HG03565 (cell line): ENCODE measurements around the gene TSPAN10.
"Not testable (repeated sequence)": the region's sequence is repeated elsewhere in the genome, so short reads cannot be mapped to it uniquely, and the experiment has no call there.

Experiments
- ATAC-seq: cut with Tn5 transposase; IDR thresholded peaks from one replicate; pipeline ENCODE4 v1.9.1; 2021; ENCODE audit warnings: mild to moderate bottlenecking, moderate library complexity; ENCODE audit not compliant: unreplicated experiment

TSPAN10 gene

DNA sequence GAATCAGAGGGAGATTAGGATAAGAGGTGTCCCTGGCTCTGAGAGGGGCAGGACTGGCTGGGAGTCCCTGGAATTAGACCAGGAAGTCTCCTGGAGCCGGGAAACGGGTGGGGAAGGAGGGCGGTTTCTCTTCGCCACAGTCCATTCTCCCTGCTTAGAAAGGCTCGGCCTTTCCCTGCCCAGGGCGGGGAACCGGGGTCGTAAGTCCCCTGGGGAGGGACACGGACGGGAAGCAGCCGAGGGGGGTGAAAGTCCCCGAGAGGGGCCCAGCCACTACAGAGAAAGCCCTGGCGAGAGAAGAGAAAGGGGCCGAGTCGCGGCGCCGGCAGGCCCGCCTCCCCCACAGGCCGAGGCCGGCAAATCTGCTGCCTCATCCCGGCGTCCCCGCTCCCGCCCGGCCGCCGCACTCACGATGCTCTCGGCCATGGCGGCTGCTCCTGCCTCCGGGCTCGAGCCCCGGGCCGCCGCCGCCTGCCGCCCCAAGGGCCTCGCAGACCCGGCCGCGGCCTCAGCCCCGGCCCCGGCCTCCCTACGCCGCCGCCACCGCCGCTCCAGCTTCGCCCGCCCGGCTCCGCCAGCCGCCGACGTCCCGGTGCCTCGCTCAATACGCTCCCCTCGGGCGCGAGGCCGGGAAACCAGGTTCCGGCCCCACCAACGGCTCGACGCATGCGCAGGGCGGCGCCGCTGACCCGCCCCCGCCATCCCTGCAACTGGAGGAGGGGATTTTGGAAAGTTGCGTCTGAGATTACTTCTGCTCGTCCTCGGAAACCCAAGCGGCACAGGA lies at the start of gene TSPAN10, which contains the start of gene NPLOC4:
Gene TSPAN10 (plus strand): TSS at position 692 of the 784 bp plus-strand sequence. CDS start 5,217 bp downstream, outside the sequence.
Gene NPLOC4 (minus strand): TSS at position 608 of the 784 bp plus-strand sequence. CDS start 182 bp downstream, at position 426.
- peak; percentile 83 for ATAC-seq

DNA sequence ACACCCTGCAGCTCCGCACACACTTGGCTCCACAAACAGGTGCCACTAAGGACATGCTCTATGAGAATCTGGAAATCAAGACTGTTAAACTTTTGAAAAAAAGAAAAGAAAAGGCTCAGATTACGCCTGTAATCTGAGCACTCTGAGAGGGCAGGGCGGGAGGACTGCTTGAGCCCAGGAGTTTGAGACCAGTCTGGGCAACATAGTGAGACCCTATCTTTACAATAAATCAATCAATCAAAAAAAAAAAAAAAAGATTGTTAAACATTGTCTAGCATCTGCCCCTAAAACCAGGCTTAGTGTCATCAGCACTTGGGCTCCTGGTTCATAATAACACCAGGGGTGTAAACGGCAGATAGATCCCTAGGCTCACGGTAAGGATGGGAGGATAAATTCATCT lies 47.4 kb upstream of the TSPAN10 start:
- ATAC-seq, result no peak

DNA sequence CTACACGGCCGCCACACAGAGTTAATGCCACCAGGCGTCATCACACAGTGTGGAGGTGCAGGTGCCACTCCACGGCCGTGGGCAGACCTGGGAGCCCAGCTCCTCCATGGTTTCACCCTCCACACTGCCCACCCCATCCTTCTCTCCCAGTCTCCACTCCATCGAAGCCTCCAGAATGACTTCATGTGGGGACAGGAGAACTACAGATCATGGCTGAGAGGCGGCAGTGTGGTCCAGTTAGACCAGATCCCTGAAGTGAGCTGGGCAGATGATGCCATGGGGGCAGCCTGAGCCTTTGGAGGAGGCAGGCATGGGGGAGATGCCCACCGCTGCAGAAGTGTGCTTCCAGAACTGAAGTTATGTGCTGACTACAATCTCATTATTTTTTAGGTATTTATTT lies 46.9 kb upstream of the TSPAN10 start:
- no peak for ATAC-seq

DNA sequence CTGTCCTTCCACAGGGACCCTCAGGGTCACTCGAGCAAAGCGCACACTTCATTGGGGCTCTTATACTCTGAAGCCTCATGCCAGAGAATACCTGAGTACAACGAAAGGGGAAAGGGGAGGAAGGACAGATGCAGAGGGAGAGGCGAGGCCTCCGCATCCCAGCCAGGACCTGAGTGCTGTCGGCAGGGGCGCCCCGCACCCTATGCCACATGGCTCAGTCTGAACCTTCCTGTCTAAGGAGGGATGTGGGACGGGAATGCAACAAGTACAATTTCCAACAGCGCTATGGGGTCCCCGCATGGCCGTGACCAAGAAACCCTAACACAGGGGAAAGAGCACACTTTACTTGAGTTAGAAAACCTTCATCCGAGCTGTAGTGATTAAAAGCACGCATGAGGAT lies 45.0 kb upstream of the TSPAN10 start:
- ATAC-seq, result no peak

DNA sequence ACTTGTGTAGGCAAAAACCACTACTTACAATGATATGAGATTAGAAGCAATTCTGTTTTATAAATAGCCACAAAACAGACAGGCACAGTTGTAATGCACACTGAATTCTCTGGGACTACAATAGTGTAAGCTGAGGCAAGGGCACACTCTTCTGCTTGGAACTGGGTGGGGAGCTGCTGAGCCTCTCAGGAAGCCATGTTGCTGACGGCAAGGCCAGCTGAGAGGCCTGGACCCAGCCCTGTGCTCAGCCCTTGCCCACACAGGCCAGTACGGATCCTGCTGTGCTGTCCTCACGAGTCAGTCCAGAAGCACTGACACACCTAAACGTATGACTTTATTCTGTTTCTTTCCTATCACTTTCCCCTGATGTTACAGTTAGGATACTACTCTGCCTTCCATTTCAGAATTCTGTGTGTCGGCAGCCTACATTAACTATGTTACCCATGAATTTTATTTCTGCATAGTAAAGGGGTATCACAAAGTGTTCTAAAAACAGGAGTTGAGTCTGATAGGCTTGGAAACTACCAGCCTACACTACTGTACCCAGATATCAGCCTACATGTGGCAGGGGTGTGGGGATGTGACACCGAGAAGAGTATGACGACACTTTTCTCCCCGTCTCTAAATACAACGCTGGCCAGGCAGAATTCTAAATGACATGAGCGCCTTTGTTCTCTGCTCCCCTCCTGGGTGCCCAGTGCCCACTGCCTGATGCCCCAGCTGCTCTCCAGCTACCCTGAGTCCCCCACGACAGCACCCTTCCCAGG lies 43.7 kb upstream of the TSPAN10 start:
- no peak for ATAC-seq

DNA sequence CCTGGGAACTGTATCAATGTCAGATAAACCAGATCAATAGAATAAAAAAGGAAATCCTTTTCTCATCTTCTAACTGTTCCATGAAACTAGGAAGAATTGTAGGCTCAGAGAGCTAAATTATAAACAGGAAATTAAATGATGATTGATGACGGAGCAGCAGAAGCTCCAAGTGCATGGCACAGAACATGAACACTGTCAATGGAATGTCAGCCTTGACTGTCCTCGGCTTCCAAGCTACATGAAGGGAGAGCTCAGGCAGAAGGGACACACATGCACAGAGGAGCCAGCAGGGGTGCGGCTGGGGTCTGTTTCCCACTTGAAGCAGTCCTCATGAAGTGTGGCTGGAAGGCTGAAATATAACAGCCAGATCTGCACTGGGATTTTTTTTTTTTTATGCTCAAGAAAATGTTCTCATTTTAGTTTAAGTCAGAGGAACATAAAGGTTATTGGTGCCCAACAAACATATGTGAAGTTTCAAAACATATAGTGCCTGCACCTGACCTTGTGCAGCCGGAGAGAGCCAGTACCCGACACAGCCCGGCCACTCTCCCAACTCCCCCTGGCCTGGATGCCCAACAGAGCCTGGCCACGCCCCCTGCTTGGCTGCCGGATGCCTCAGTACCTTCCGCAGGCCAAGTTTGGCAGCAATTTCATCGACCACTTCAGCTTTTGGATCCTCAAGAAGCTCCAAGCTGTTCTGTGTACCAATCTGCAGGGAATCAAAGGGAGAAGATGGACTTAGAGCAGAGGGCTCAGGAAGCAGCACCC lies 37.1 kb upstream of the TSPAN10 start:
- ATAC-seq, result no peak

DNA sequence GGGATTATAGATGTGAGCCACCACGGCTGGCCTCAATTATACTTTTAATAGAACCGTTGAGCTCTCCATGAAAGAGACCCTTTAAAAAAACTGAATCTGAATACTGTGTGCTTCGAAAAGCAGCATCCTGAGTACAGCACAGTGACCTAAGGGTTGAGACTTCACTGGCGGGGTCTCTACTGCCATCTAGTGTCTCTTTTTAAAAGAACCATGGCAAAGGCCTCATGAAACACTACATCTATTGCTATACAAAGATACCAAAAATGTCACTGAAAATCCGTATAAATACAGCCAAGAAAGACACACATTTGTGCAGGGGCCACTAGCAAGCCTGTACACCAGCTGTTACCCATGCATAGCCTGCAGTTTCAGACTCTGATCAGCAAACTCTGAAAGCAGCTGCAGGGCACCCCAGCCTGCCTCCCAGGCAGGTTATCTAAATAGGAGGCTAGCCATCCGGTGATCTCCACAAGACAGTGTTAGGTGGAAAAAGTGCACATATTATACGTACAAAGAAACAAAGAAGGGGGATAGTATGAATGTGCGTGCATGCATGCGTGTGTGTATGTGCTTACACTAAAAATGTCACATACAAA lies 35.4 kb upstream of the TSPAN10 start:
- ATAC-seq, result no peak

DNA sequence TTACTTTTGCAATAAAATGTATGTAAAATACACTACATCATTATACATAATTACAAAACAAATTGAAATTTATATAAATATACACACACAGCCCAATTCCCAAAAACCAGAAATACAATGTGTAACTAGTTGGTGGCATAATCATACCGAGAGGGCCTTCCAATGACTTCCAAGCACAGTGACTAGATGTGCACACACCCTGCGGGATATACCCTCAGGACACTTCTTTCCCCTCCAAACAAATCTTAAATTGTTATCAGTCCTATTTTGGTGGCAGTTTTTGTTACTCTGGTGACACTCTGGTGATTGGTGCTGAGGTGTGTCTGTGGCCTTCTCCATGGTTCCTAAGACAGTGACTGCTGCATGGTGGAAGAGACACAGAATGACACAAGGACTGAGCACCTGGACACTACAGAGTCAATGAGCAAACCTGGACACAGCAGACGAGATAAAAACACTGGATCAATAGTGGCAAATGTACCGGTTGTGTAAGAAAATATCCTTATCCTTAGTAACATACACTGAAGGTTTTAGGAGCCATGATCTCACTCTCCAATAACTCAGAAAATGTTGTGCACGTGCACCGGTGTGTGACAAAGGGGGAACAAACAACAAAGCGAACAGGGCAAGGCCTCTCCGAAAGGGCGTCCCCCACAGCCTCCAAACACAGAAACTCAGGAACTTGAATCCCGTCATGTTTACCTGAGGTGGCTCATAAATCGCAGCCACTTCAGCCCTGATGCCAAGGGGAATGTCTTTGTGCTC lies 33.0 kb upstream of the TSPAN10 start:
- ATAC-seq, result no peak

DNA sequence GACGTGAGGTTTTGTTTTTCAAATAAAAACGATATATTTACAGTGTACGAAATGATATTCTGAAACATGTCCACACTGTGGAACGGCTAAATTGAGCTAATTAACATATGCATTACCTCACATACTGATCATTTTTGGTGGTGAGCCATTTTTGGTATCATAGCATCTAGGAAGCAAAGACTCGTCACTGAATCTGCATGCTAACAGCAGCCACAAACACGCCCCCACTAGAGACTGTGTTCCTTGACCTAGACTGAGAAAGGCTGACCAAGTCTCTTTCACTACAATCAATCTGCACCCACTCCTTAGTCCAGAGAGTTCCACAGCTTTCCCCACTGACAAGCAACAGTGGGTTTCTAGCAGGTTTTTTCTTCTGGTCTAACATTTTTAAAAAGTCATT lies 29.6 kb upstream of the TSPAN10 start:
- ATAC-seq, result no peak

DNA sequence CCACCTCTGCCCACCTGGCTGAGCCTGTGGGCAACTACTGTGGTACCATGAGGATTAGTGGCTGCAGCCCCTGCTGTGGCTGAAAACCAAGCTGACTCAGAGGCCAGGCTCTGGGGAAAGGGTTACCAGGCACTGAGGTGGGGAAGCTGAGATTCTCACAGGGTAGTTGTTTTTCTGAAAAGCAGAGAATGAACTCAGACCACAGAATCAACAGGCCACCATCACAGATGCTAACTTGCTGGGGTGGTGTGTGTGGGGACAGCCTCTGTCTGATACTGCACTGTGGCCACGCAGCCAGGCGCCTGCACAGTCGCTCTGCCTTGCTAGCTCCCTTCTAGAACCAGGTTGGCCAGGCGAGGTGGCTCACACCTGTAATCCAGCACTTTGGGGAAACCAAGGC lies 28.9 kb upstream of the TSPAN10 start:
- no peak for ATAC-seq

DNA sequence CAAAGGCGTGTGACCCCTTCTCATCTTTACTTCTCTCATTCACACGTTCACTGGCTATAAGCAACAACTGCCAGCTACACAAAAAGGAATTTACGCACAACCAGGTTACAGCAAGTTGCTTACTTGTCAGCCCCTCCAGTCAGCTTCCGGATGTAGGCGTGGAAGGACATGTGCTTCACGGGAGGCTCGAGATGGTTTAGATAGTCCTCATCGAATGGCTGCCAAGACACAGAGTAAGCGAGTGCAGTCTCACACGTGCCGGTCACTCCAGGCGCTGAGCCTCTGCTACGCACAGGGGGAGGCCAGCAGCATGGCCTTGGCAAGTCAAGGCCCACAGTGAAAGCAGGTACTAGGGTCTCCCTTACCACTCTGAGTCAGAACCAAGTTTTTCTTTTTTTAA lies 28.4 kb upstream of the TSPAN10 start:
- ATAC-seq, result no peak

DNA sequence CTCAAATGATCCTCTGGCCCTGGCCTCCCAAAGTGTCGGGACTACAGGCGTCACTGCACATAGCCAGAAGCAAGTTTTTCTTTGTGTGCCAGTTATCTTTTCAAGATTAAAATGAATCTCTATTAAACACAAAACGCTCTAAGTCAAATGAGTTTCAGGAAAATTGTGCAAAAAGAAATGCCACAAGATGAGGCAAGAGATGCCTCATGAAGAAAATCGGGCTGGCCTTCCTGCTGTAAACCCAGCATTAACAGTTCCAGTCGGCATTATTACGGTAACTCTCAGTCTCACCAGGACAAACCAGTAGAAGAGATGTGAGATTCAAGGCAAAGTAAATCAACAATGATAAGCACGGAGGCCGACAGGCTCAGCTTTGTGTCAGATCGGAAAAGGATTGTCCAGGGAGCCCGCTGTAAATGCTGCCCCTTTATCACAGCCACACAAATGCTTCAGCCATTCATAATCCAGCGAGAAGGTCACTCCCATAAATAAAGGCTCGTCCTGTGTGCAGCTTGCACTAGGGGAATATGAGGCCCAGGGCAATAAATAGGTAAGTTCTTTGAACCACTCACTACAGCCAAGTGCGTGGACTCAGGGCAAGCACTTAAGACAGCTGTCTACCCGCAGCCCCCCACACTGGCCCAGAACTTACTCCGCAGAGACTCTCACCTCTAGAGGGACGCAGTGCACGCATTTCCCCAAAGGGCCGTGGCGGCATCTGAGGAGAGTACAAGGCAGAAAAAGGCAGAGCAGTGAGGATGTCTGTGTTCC lies 27.3 kb upstream of the TSPAN10 start:
- ATAC-seq, result no peak

DNA sequence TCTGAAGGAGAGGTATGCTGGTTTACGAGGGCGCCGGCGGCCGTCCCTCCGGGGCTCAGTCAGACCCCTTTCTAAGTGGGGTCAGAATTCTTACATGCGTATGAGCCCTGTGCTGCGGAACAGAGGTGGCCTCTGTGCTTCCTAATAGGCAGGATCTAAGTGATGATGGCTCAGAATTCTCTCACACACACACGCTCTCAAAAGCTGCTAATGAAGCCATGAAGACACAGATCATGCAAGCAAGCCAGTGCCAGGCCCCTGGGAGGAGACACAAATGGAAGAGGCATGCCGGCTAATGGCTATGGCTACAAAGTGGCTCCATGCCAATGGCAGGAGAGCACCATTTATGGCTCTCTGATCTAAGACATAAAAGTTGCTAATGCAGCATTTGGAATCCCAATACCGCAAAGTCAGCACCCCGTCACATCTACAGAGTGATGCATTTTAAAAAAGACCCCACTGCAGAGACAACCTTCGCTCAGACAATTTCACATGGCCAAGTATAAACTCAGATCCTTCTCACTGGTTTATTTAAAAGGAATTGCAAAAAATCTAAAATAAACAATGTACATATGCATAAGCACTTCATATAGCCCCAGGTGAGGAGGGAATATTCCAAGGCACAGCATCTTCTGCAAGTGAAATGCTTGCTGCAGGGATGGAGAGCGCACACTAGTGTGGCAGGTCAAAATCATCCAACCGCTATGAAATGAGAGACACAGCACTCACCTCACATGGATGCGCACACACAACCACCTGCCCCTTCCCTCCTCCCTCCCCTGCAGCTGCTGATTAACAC lies 24.6 kb upstream of the TSPAN10 start:
- ATAC-seq, result no peak

DNA sequence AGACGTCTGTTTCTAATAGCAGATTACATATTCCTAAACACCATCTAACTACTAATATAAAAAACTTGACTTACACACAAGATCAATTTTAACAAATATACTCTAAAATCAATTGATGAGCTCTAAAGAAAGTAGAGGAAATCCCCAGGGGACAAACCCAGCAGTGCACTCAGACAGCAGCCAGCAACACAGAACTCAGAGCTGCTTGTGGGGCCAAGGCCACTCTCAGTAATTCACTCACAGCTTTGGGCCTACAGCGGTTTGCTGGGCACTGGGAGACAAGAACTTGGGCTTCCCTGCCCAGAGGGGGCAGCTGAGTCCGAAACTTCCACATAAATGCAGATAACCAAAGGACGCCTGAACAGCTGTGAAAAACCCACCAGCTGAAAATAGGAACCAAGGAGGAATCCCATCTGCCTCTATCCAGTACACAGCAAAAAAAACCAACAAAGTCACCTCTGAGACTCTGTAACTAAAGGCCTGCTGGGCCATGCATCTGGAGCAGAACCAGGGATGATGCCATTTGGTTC lies 21.5 kb upstream of the TSPAN10 start:
- no peak for ATAC-seq

DNA sequence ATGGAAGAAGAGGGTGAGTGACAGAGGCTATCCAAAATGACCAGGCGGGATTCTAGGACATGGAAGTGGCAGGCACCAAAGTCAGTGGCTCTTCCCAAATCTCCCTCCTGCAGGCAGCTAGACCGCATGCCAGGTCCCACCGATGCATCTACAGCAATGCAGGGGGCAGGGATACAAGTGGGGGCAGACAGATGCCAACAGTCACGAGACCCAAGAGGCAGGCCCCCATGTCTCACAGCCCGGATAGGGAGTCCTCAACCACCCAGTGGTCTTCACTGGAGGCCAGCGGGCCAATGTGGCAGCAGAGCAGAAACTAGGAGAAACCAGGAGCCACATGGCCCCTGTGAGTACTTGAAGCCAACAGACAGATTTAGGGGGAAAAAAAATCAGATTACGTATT lies 20.1 kb upstream of the TSPAN10 start:
- ATAC-seq, result no peak

DNA sequence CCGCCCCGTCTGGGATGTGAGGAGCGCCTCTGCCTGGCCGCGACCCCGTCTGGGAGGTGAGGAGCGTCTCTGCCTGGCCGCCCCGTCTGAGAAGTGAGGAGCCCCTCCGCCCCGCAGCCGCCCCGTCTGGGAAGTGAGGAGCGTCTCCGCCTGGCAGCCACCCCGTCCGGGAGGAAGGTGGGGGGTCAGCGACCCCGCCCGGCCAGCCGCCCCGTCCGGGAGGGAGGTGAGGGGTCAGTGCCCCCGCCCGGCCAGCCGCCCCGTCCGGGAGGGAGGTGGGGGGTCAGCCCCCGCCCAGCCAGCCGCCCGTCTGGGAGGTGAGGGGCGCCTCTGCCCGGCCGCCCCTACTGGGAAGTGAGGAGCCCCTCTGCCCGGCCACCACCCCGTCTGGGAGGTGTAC lies 18.7 kb upstream of the TSPAN10 start:
- not testable (repeated sequence) for ATAC-seq

DNA sequence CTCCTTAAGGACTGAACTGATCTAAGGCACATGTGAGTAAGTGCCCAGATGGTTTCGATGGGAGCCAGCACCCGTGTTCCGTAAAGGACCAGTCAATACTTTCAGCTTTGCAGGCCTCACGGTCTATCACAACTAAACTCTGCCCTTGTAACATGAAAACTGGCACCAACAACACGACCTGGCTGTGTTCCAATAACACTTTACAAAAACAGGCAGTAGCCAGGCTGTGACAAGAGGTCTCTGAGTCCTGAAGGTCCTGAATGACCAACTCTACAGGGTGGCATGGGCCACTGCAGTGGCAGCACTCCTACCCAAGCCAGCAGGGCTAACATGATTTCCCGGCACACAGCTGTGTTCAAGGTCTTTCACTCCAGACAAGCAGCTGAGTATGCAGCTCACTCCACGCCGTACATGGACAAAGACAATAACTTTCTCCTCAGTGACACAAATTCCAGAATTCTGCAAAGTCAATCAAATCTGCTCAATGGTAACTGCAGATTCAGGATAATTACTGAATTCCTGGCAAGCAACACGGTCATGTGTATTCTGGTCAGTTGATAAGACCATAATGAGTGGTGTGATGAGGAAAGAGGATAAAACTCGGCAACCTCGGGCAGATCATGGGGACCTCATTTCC lies 15.4 kb upstream of the TSPAN10 start:
- ATAC-seq, result no peak

DNA sequence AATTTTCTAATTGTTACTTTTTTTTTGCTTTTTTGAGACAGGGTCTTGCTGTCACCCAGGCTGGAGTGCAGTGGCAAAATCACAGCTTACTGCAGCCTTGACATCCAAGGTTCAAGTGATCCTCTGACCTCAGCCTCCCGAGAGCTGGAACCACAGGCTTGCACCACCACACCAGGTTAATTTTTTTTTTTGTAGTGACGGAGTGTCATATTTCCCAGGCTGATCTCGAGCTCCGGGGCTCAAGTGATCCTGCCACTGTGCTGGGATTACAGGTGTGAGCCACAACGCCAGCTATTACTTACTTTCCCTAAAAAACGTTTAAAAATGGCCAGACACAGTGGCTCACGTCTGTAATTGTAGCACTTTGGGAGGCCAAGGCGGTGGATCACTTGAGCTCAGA lies 6.7 kb upstream of the TSPAN10 start:
- no peak for ATAC-seq
